NCI-H82 (cell line): ENCODE data around the gene SERPING1.

Experiments
- DNase-seq: peaks from one replicate; lab custom pipeline; 2025; lab: John Stamatoyannopoulos, UW

SERPING1 gene

GRCh38 chr11:57597916-57598830, 688 bp downstream of the SERPING1 start:
- peak; percentile 95 for DNase-seq

GRCh38 chr11:57598831-57599155, 1.3 kb downstream of the SERPING1 start:
- DNase-seq, result no peak

- peak; percentile 36 for DNase-seq
Measured at GRCh38 chr11:57599381-57599780, 1.9 kb downstream of the SERPING1 start.

- DNase-seq, result peak; percentile 94
Measured at GRCh38 chr11:57601297-57601696, 3.8 kb downstream of the SERPING1 start.

- DNase-seq, result no peak
Measured at GRCh38 chr11:57604296-57605027, 7.0 kb downstream of the SERPING1 start.

GRCh38 chr11:57605028-57605420, 7.5 kb downstream of the SERPING1 start:
- no peak for DNase-seq

GRCh38 chr11:57610170-57610569, 12.7 kb downstream of the SERPING1 start:
- no peak for DNase-seq

- no peak for DNase-seq
Measured at GRCh38 chr11:57614234-57614772, 16.8 kb downstream of the SERPING1 start.

GRCh38 chr11:57615308-57615707, 17.8 kb downstream of the SERPING1 start:
- no peak for DNase-seq

- no peak for DNase-seq
Measured at GRCh38 chr11:57616595-57616994, 19.1 kb downstream of the SERPING1 start.

- DNase-seq, result no peak
Measured at GRCh38 chr11:57618438-57618837, 21.0 kb downstream of the SERPING1 start.

- no peak for DNase-seq
Measured at GRCh38 chr11:57619331-57619730, 21.8 kb downstream of the SERPING1 start.

GRCh38 chr11:57620467-57620866, 23.0 kb downstream of the SERPING1 start:
- DNase-seq, result no peak

- DNase-seq, result peak; percentile 61
Measured at GRCh38 chr11:57622263-57622662, 24.8 kb downstream of the SERPING1 start.

- no peak for DNase-seq
Measured at GRCh38 chr11:57624864-57625263, 27.4 kb downstream of the SERPING1 start.

- DNase-seq, result no peak
Measured at GRCh38 chr11:57626895-57627294, 29.4 kb downstream of the SERPING1 start.

- peak; percentile 97 for DNase-seq
Measured at GRCh38 chr11:57630171-57630570, 32.7 kb downstream of the SERPING1 start.

GRCh38 chr11:57632116-57632515, 34.6 kb downstream of the SERPING1 start:
- DNase-seq, result no peak

GRCh38 chr11:57633394-57634070, 36.0 kb downstream of the SERPING1 start:
- DNase-seq, result no peak

- DNase-seq, result no peak
Measured at GRCh38 chr11:57634311-57634710, 36.8 kb downstream of the SERPING1 start.

- DNase-seq, result no peak
Measured at GRCh38 chr11:57635246-57635645, 37.8 kb downstream of the SERPING1 start.

GRCh38 chr11:57637626-57638004, 40.1 kb downstream of the SERPING1 start:
- peak; percentile 49 for DNase-seq
